ENCODE measurements around the gene MEF2C.

The MEF2C gene

GRCh38 chr5:88748666-88749065, 134.3 kb downstream of the MEF2C start:
- no peak for DNase-seq

- no peak for DNase-seq
Observed at GRCh38 chr5:88746438-88746882, 136.5 kb downstream of the MEF2C start.

- peak; percentile 23 to 27 for DNase-seq
Observed at GRCh38 chr5:88745093-88745696, 137.8 kb downstream of the MEF2C start.

GRCh38 chr5:88743231-88743834, 139.7 kb downstream of the MEF2C start:
- no peak for DNase-seq

GRCh38 chr5:88741964-88742363, 141.0 kb downstream of the MEF2C start:
- no peak for DNase-seq

GRCh38 chr5:88740604-88741185, 142.3 kb downstream of the MEF2C start:
- DNase-seq: no peak

GRCh38 chr5:88736494-88736893, 146.5 kb downstream of the MEF2C start:
- DNase-seq: no peak

- no peak for DNase-seq
Observed at GRCh38 chr5:88734983-88735382, 148.0 kb downstream of the MEF2C start.

- DNase-seq: peak; percentile 49 to 67
Observed at GRCh38 chr5:88734191-88734640, 148.8 kb downstream of the MEF2C start.

GRCh38 chr5:88732862-88733261, 150.1 kb downstream of the MEF2C start:
- DNase-seq: no peak

- DNase-seq: peak; percentile 88 to 93
Observed at GRCh38 chr5:88732181-88732633, 150.8 kb downstream of the MEF2C start.

GRCh38 chr5:88729829-88730182, 153.2 kb downstream of the MEF2C start:
- no peak for DNase-seq

GRCh38 chr5:88729084-88729828, 153.7 kb downstream of the MEF2C start:
- peak; percentile 77 to 81 for DNase-seq

- peak; percentile 26 to 43 for DNase-seq
Observed at GRCh38 chr5:88727705-88728313, 155.2 kb downstream of the MEF2C start.

- no peak for DNase-seq
Observed at GRCh38 chr5:88725454-88725853, 157.5 kb downstream of the MEF2C start.

GRCh38 chr5:88724201-88724600, 158.8 kb downstream of the MEF2C start:
- DNase-seq: peak; percentile 17 to 28

- no peak for DNase-seq
Observed at GRCh38 chr5:88722546-88723073, 160.4 kb downstream of the MEF2C start.

- no peak for DNase-seq
Observed at GRCh38 chr5:88719434-88719833, 163.6 kb downstream of the MEF2C start.

- peak; percentile 4 to 14 for DNase-seq
Observed at GRCh38 chr5:88718736-88719135, 164.2 kb downstream of the MEF2C start.

- DNase-seq: no peak
Observed at GRCh38 chr5:88716101-88716500, 166.9 kb downstream of the MEF2C start.

- DNase-seq: no peak
Observed at GRCh38 chr5:88715503-88715902, 167.5 kb downstream of the MEF2C start.

GRCh38 chr5:88713818-88714217, 169.2 kb downstream of the MEF2C start:
- DNase-seq: no peak

Measured in AML-193 (cell line).